SIG-M5 (cell line): ENCODE data around the gene FAT2.

Source experiments
- DNase-seq: peaks from one replicate; lab custom pipeline; 2025; lab: John Stamatoyannopoulos, UW

The FAT2 gene, protein sequence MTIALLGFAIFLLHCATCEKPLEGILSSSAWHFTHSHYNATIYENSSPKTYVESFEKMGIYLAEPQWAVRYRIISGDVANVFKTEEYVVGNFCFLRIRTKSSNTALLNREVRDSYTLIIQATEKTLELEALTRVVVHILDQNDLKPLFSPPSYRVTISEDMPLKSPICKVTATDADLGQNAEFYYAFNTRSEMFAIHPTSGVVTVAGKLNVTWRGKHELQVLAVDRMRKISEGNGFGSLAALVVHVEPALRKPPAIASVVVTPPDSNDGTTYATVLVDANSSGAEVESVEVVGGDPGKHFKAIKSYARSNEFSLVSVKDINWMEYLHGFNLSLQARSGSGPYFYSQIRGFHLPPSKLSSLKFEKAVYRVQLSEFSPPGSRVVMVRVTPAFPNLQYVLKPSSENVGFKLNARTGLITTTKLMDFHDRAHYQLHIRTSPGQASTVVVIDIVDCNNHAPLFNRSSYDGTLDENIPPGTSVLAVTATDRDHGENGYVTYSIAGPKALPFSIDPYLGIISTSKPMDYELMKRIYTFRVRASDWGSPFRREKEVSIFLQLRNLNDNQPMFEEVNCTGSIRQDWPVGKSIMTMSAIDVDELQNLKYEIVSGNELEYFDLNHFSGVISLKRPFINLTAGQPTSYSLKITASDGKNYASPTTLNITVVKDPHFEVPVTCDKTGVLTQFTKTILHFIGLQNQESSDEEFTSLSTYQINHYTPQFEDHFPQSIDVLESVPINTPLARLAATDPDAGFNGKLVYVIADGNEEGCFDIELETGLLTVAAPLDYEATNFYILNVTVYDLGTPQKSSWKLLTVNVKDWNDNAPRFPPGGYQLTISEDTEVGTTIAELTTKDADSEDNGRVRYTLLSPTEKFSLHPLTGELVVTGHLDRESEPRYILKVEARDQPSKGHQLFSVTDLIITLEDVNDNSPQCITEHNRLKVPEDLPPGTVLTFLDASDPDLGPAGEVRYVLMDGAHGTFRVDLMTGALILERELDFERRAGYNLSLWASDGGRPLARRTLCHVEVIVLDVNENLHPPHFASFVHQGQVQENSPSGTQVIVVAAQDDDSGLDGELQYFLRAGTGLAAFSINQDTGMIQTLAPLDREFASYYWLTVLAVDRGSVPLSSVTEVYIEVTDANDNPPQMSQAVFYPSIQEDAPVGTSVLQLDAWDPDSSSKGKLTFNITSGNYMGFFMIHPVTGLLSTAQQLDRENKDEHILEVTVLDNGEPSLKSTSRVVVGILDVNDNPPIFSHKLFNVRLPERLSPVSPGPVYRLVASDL (N-terminal part only)

DNA sequence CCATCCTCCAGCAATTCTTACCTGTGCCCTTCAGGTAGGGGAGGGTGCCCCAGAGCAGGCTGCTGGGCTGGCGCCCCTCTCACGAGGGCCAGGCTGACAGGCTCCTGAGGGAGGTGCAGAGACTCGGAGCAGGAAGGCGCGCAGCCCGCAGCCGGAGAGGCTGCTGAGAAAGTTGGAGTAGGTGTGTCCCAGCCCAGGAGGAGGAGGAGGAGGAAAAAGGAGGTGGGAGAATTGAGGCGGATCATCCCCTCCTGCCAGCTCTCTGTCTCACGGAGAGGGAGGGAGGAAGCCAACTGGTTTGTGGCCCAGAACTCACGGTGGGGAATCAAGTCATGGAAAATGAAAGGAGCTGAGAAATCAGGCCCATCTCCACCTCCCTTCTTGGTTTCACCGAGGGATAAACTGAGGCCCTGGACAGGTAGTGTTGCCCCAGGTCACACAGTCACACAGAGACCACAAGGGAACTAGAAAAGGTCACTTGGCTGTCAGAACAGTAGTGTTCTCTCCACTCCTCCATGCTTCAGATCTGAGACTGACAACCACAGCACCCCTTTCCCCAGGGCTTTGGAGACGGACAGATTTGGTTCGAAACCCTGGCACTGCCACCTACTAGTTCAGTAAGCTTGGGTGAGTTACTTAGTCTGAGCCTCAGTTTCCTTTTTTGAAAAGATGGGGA is at the start of gene FAT2:
Gene FAT2, minus strand, starts transcription at position 188 of the 676 bp plus-strand sequence. CDS start 22,400 bp downstream, outside the sequence.
- DNase-seq, result no peak

DNA sequence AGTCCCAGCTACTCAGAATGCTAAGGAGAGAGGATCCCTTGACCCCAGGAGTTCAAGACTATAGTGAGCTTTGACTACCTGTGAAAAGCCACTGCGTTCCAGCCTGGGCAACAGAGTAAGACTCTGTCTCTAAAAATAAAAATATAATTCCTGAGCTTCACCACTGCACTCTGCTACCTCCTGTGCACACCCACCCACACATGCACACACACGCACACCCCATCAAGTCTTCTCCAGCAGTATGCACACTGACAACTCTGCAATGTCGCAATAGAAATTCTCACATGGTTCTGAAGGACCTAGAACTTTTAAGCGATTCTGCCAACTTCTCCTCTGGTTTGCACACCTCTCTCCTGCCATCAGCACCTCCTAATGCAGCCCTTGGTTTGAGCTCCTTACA is 47.5 kb upstream of the FAT2 start:
- no peak for DNase-seq

DNA sequence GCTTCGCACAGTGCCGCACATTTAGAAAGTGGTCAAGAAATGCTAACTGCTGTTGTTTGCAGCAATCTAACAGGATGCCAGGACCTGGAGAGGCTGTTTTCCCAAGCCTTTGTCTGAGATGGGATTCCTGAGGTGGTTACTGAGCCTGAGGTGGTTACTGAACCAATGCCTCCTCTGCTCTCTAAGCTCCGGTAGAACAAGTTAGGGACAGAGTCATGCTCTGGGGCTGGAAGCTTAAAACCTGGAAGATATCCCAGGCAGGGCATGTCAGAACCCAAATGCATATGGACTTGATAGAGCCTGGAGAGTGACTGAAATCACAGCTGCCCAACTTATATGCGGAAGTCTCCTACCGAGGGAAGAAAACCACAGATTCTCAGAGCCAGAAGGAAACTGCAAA is 46.5 kb upstream of the FAT2 start:
- DNase-seq, result no peak

DNA sequence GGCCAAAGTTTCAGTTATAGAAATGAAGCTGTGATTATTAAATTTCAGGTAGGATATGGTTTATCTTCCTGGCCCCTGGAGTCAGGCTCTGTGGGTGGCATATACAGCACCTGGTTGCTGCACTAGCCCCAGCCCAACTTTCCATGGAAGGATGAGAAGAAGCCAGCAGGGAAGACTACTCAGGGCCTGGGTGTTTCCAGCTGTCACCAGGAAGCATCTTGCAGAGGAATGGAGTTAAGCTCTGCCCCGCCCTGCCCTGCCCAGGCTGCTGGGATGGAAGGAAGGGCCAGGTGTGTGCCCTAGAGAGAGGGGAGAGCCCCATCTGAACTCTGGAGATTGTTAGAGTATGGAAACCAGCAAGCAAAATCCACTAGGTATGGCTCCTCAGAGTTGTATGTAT is 42.8 kb upstream of the FAT2 start:
- no peak for DNase-seq

DNA sequence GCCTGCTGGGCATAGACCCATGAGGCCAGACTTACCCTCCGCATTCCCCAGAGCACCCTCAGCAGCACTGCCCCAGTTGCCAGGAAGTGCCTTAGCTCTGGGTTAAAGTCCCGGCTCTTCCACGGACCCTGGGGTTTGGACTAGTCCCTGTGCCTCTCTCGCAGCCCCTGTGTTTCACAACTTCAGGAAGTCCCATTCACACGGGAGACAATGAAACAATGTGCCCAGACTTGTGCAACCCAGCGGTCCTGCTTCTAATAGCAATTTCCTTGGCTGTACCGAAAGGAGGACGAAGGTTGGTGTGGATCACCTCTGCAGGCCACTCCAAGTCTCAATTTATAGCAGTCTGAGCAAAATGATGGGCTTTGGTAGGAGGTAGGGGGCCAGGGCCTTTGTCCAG is 41.8 kb upstream of the FAT2 start:
- no peak for DNase-seq

DNA sequence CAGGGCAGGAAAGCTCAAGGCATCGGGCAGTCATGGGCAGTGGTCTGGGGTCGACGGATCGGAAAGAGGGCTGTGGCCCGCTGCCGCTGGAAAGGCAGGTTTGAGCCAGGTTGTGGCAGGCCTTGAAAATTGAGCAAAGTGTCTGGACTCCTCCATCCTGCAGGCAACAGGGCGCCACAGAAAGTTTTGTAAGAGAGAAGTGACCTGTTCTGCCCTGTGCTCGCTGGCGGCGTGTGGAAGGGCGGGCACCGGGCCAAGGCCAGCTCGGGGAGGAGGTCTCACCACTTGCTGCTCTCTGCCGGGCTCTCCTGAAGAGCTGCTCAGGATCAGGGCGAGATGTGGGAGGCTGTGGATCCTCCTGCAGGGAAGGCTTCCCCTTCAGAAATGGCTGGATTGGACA is 41.4 kb upstream of the FAT2 start:
- no peak for DNase-seq

DNA sequence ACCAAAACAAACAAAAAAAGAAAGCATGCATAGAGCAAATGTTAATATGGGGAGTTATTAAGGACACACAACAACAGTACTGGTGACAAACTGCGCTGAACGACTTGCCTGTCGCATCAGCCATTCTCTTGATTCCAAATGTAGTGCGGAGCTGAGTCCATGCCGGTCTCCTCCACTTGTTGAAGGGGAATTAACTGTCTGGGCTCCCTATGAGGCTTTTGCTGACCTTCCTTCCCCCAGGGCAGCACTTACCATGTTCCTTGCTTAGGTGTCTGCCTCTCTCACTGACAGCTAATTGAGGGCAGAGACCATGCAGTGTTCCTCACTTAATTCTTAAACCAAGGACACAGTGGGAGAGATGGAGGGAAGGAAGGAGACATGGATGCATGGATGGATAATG is 40.8 kb upstream of the FAT2 start:
- no peak for DNase-seq

DNA sequence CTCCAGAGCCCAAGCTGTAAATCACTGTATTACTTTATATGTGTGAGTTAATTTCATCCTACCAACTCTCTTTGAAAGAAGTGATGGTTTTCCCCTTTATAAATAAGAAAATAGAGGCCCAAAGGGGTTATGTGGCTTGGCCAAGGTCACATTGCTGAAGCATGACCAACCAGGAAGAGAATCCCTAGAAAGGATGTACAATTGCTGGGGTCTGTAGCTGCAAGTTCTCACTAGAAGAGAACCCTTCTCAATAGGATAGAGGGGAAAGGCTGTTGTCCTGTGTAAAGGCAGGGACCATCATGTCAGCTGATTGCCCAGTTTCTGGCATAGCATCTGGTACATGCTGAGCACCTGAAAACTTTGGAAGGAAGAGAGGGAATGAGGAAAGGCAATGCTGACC is 39.0 kb upstream of the FAT2 start:
- no peak for DNase-seq

DNA sequence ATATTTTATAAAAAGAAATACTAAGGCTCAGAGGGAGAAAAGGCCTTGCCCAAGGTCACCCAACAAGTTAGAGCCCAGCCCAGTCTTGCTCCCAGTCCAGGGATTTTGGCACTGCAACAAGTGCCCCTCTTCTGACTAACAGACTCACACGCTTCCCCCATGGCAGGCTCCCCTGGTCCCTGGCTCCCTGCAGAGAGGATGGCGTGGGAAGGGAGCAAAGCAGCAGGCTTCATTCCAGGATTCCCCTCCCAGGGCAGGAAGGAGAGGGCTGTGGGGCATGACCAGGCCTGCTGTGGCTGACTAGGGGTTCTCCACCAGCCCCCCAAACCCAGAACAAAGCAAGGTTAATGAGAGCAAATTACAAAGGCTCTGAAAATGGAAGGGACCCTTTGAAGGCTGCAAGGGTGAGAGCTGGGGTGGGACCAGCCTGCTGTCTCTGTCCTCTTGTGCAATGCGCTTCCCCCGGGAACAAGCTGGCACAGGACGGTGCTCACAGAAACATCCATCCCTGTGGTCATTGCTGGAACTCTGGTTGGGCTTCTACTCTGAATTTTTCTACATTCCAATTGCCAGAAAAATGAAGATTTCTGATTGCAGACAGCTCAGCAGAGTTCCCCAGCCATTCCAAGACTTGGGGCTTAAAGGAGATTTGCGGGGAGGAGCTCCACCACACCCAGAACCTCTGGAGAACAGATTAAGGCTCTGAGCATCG is 37.1 kb upstream of the FAT2 start:
- no peak for DNase-seq

DNA sequence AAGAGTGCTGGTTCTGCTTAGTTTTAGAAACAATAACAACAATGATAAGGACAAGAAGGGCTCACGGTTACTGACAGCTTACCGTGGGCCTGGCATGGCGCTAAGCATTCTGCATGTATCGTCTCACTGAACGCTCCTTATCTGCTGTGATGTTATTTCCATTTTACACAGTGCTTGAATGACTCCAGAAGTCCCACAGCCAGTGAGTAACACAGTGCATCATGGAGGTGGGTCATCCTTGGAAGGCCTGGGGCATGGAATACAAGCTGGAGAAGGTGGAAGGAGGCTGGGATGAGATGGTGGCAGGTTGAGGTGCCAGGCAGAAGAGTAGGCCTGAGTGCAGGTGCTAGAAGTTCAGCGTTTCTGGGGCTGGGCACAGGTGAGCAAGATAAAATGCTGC is 36.5 kb upstream of the FAT2 start:
- no peak for DNase-seq

DNA sequence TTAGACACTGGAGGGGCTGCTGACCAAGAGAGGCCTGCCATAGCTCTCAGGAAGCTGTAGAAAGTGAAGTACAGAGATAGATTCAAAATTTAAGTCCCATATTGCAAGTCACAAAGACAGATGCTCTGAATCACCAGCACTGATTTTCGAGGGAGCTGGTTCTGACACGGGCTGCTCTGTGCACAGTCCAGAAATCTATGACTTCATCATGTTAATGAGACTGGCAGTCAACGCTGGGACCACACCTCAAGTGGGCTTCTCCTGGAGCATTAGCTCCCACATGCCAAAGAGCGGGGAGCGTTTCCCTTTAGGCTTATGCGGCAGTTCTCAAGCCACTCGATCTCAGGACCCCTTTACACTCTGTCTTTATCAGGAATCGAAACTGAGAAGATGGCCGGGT is 34.2 kb upstream of the FAT2 start:
- DNase-seq, result no peak

DNA sequence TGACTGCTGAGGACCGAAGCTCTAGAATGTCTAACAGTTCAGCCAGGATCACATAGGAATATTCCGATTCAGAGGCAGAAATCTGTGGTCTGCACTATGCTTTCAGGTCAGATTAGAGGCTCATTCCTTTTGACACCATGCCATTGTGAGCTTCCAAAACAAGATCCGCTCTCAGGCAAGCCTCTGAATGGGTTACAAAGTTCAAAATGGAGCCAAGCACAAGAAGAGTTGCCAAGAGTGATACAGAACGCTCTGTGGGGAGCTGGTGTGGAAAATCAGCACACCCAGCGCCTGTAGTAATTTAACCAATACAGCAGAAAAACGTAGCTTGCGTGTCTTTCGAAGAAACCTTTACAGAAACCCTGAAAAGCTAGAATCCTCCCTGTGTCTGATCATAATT is 33.3 kb upstream of the FAT2 start:
- no peak for DNase-seq

DNA sequence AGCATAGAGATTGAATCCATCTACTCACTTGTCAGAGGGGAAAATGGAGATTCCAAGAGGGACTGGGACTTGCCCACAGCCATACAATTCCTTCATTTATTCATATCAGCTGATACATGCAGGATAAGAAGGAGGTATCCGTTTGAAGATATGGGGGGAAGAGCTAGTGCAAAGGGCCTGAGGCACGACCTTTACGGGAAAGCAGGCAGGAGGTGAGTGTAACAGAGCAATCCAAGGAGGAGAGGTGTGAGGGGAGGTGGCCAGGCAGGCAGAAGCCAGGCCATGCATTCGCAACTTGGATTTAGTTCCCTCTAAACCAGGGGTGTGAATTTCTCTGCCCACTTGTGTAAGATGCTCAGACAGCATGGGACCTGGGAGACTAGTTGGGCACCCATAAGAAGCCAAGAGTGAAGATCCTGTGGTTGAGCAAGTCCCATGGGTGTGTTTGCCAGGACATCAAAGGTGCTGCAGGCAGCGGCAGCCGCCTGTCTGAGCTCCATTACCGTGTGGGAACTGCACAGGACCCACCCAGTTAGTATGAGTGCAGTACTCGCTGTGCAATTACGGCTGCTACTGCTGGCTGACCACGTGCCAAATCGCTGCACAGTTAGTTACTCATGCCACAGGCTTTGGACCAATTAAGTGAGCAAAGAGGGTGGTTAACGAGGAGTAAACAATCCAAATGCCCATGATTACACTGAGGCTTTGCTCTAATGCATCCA is 31.4 kb upstream of the FAT2 start:
- no peak for DNase-seq

DNA sequence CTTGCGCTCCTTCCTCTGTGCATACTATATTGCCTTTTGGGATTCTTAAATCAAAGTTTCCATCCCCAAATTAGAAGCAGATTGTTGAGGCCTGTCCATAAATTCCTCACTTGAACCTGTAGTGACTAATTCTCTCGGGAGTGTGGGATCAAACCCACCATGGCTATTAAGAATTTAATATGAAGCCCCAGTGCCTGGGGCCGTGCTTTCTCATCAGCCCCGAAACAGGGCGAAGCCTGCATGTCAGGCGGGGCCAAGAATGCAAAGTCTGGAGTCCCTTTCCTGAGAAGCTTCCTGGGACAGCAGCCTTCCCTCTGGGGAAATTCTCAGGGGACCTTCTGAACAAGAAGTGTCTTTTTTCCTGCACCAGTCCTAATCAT is 29.3 kb upstream of the FAT2 start:
- no peak for DNase-seq

DNA sequence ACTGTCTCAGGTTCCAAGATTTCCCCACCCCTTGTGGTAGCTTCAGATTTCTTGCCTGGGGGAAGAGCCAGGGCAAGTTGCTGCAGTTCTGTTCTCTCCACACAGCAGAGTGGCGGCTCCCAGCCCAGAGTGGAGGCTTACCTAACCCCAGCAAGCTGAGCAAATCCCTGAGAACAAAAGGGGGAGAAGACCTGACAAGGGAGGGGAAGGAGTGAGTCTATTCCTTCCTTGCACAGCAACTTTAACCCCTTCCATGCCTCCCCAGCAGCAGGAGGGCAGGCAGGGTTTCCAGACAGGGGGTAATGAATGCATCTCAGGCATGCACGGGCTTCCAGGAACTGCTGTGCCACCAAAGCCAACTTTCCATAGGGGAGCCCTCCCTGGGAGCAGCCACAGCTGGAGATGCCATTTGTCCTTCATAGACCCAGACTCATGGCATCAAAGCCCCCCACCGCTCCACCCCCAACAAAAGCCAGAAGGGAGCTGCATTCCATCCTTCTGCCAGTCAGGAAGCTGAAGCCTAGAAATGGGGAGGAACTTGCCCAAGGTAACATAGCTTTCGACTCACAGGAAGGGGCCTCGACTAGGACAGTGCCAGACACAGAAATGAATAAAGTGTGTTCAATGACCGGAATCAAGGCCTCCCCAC is 28.8 kb upstream of the FAT2 start:
- DNase-seq, result no peak

DNA sequence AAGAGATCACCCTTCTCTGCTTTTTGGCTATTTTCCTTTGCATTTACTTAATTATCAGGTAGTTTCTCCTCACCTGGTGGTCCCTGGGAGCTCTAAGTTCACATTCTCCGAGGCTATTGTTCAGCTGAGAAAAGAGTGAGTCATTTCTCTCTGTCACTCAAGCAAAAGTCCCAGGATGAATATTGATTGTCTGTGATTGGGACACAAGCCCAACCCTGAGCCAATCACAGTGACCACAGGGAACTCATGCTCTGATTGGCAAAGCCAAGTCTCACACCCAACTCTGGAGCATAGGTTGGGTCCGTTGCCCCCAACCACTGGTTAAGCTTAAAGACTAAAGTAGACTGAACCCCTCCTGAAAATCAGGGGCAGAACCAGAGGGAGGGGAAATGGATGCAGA is 27.8 kb upstream of the FAT2 start:
- DNase-seq, result no peak

DNA sequence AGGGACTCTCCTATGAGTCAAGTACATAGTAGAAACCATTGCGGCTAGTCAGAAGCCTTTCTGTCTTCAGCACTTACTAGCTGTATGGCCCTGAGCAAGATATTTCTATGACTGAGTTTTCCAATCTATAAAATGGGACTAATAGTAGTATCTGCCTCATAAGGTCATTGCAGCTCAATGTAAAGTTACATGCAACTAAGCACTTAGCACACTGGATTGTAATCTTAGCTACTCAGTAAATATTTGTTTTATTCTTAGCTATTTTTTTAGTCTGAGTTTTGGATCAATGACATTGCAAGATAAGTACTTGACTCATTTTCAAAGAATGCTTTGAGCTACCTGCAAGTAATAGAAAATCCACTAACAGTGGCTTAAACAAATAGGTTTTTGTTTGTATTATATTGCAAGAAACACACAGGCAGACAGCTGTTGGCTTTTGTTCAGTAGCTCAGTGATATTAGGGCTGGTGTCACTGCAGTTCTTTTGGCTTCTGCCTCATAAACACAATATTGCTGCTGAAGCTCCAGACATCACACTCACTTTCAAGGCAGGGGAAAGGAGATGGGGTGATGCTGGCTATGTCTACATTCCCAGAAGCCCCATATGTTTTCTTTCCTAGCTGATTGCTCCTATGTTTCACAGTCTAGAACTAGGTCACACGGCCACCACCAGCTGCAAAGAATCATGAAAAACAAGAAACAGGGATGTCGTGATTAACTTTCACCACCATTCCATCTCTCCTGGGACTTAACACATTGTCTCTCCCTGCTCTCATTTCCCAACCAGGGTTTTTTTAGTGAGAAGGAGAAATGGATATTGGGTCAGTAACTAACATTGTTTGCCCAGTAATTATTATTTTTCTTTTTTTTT is 26.9 kb upstream of the FAT2 start:
- DNase-seq, result no peak

DNA sequence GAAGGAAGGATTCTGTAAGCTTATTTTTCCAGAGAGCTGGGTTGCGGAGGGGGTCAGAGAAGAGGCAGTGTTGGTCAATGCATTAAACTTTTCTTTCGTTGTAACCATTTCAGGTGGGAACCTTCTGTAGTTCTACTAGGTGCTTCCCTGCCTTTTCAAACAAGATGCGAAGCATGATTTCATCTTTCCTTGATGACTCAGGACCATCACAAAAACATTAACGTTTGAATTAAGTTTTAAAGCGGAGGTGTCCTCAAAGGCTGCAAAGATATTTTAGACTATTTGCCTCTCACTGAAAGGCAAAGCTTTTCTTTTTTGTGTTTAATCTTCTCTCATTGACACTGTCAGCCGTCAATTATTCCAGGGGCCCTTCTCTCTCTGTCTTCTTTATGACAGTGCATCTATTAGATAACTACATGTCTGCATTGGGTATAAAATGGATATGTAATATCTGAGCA is 26.3 kb upstream of the FAT2 start:
- no peak for DNase-seq

DNA sequence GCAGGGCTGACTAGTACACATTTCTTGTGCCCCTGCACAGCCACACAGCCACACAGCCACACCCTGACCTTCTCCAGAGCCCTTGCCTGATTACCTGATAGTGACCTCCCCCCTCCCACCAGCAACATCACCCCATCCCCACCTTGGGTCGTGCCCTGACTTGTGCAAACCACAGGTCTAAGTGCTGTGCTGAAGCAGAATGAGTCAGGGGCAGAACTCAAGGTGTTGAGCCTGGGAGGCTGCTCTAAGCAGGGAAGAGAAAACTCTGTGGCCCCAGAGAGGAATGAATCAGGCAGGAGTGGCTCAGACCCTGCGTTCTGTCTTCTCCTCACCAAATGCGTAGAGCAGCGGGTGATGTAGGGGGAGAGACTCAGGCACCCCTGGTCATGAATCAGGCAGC is 24.3 kb upstream of the FAT2 start:
- DNase-seq, result no peak
